Kidney tubule cell (primary cell): ENCODE results near the gene SPHK2.
"Not testable (repeated sequence)": the region's sequence is repeated elsewhere in the genome, so short reads cannot be mapped to it uniquely, and the experiment has no call there.

Source experiments
- DNase-seq: peaks from one replicate; pipeline ENCODE4 v3.0.0-alpha.2; 2018; ENCODE audit warnings: low spot score

The SPHK2 gene

DNA sequence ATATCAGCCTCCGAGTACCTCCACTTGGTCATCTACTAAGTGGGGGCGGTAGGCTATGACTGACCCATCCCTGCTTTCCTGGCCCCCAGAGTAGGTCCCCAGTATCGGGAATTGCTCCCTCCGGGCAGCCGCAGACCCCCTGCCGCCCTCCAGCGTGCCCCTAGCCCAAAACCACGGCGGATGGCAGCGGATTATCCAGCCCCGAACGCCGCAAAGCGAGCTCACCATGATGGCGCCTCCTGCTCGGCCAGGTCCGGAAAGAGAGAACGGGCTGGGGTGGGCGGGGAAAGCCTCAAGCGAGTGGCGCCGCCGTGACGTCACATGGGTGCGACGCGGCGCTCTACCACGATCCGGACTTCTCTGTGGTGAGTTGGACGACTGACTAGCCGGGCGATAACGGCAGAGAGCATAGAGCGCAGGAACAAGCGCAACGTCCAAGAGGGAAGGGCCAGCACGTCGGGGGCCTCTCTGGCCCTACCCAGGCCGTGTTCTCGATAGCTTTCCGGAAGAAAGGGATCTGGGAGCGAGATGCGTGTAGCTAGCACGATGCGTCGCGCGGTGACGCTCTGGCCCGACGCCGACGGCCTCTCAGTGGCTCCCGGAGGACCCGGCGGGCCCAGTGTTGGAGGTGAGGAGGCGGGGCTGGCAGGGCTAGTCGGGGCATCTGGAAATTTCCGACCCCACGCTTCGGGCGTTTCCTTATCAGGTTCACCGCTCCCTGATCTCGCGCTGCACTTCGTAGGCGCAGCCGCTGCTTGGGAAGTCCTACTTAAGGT lies at the start of gene SPHK2, which contains the start of gene RPL18:
SPHK2 (plus strand) TSS at position 591 of the 776 bp plus-strand sequence. CDS start 1,009 bp downstream, outside the sequence.
RPL18 (minus strand) TSS at position 263 of the 776 bp plus-strand sequence; CDS start at position 228, 35 bp downstream.
- DNase-seq, result peak; percentile 100

DNA sequence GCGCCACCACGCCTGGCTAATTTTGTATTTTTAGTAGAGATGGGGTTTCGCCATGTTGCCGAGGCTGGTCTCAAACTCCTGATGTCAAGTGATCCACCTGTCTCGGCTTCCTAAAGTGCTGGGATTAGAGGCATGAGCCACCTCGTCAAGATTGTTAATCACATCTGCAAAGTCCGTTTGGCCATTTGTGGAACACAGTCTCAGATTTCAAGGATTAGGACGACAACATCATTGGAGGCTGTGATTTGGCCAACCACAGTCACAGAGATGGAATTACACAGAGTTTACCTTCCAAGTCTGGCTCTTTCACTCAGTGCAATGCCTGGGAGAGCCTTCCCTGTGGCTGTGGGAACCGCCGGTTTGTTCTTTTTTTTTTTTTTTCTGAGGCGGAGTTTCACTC lies 49.5 kb upstream of the SPHK2 start:
- no peak for DNase-seq

- no peak for DNase-seq
Observed at GRCh38 chr19:48571378-48572162, 47.7 kb upstream of the SPHK2 start.

GRCh38 chr19:48573163-48573505 lies 46.2 kb upstream of the SPHK2 start:
- DNase-seq, result peak; percentile 34

- DNase-seq, result no peak
Observed at GRCh38 chr19:48575931-48576622, 43.2 kb upstream of the SPHK2 start.

GRCh38 chr19:48577908-48578307 lies 41.4 kb upstream of the SPHK2 start:
- not testable (repeated sequence) for DNase-seq

DNA sequence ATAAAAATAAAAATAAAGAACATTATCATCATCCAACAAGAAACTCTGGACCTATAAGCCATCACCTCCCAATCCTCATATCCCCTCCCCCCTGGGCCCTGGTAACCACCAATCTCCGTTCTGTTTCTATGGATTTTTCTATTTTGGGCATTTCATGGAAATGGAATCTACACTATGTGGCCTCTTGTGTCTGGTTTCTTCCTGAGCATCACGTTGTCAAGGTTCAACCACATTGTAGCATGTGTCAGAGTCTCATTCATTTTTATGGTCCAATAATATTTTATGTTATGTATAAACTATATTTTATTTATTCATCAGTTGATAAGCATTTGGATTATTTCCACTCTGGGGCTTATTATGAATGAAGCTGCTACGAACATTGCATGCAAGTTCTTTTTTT lies 40.4 kb upstream of the SPHK2 start:
- DNase-seq, result no peak

GRCh38 chr19:48582168-48582567 lies 37.1 kb upstream of the SPHK2 start:
- DNase-seq, result no peak

- no peak for DNase-seq
Observed at GRCh38 chr19:48587387-48587786, 31.9 kb upstream of the SPHK2 start.

DNA sequence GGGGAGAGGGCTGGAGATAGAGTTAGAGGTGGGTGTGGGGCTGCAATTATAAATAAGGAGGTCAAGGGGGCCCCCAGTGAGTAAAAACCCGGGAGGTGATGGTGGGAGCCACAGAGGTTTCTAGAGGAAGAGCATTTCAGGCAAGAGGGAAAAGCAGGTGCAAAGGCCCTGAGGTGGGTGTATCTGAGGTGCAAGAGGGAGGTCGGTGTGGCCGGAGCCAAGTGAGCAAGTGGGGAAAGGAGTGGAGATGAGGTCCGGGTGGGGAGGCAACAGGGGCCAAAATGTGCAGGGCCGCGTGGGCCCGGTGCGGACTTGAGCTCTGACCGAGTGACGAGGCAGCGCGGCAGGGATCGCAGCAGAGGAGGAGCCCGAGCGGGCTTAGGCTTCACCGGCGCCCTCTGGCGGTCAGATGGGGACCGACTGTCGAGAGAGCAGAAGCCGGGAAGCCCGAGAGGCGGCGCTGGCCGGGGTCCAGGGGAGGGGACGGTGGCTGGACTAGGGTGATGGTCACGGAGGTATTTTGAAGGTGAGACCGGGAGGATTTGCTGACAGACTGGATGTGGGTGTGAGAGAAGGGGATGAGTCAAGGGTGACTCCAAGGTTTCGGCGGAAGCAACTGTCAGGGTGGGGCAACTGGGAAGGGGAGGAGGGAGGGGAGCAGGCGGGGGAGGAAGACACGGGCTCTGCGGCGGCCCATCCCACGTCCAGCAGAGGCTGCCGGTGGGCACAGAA lies 30.5 kb upstream of the SPHK2 start:
- peak; percentile 98 for DNase-seq

DNA sequence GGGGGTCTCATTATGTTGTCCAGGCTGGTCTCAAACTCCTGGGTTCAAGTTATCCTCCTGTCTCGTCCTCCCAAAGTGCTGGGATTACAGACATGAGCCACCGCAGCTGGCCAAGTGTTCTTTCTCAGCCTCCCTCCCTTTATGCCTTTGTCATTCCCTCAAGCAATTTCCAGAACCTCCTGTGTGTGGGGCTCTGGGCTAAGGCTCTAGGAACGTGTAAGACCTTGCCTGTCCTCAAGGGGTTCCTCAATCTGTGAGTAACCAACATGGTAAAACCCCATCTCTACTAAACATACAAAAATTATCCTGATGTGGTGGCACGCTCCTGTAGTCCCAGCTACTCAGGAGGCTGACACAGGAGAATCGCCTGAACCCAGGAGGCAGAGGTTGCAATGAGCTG lies 28.3 kb upstream of the SPHK2 start:
- peak; percentile 23 for DNase-seq

DNA sequence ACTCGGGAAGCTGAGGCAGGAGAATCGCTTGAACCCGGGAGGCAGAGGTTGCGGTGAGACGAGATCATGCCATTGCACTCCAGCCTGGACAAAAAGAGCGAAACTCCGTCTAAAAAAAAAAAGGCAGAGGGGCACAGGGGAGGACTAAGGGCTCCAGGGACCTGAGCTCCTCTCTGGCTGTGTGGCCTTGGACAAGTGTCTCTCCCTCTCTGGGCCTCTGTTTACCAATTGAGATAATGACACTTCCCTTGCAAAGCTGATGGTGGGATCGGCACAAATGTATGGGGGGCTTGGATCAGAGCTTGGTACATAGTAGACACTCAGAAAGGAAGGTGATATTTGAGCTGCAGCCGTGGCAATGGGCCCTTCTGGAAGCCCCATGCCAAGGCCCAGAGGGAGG lies 24.1 kb upstream of the SPHK2 start:
- DNase-seq, result no peak

DNA sequence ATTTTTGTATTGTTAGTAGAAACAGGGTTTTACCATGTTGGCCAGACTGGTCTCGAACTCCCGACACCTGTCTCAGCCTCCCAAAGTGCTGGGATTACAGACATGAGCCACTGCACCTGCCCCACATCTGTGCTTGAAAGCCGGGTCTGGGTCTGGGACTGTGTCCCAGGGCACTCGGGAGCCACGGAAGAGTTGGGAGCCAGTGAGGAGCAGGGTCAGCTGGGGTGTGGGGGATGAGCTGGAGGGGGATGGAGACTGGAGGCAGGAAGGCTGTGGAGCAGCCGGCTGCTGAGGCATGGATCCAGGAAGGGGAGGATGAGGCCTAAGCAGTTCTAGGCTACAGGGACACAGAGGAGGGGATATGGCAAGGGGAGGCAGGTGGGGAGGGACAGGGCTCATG lies 23.5 kb upstream of the SPHK2 start:
- DNase-seq, result no peak

DNA sequence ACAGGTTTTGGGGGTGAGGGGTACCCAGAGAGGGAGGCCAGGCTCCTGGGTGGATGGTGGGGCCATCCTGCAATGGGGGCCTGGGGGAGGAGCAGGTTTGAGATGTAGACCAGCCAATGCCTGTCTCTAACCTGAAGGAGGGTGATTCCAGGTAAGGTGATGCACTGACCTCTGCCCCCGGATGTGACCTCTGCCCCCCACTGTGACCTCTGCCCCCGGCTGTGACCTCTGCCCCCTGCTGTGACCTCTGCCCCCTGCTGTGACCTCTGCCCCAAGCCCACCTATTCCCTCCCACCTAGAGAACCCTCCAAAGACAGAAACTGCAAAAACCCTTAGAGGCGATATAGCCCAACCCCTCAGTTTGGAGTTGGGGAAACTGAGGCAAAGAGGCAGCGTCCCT lies 23.1 kb upstream of the SPHK2 start:
- DNase-seq, result no peak

DNA sequence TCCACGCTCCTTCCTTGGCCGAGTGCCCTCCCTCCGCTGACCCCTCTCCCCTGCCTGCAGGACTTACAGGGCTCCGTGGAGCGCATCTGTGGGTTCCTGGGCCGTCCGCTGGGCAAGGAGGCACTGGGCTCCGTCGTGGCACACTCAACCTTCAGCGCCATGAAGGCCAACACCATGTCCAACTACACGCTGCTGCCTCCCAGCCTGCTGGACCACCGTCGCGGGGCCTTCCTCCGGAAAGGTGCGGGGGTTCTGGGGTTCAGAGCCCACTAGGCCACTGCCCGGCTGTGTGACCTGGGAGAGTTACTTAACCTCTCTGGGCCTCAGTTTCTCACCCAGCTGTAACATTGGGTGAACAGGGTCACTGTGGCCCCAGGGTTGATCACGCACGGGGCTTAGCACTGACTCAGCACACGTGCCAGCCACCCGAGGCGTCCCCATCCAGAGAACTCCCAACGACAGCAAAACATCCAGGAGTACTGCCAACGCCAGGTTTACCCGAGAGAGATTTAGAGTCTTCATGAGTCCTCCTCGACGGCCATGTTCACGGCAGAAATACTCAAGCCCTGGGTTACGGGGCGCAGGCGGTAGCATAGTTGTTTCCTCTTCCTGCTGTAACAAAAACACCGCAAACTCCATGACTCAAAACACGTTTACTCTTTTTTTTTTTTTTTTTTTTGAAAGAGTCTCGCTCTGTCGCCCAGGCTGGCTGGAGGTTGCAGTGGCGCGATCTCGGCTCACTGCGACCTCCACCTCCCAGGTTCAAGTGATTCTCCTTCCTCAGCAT lies 22.4 kb upstream of the SPHK2 start:
- DNase-seq, result peak; percentile 38

DNA sequence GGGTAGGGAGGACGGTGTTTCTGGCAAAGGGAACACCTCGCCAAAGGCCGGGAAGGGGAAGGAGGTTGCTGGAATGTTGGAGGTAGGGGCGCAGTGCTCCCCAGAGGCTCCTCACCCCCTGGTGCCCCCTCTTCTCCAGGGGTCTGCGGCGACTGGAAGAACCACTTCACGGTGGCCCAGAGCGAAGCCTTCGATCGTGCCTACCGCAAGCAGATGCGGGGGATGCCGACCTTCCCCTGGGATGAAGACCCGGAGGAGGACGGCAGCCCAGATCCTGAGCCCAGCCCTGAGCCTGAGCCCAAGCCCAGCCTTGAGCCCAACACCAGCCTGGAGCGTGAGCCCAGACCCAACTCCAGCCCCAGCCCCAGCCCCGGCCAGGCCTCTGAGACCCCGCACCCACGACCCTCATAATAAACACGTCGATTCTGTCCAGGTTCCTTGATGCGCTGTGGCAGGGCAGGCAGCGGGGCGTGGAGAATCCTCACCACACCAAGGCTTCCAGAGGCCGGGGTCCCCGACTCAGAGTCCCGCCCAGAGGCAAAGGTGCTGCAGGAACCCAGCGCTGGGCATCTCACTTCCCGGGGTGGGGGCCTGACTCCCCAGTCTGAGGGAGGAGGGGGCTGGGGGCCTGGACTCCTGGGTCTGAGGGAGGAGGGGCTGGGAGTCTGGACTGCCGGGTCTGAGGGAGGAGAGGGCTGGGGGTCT lies 20.2 kb upstream of the SPHK2 start:
- DNase-seq, result no peak

DNA sequence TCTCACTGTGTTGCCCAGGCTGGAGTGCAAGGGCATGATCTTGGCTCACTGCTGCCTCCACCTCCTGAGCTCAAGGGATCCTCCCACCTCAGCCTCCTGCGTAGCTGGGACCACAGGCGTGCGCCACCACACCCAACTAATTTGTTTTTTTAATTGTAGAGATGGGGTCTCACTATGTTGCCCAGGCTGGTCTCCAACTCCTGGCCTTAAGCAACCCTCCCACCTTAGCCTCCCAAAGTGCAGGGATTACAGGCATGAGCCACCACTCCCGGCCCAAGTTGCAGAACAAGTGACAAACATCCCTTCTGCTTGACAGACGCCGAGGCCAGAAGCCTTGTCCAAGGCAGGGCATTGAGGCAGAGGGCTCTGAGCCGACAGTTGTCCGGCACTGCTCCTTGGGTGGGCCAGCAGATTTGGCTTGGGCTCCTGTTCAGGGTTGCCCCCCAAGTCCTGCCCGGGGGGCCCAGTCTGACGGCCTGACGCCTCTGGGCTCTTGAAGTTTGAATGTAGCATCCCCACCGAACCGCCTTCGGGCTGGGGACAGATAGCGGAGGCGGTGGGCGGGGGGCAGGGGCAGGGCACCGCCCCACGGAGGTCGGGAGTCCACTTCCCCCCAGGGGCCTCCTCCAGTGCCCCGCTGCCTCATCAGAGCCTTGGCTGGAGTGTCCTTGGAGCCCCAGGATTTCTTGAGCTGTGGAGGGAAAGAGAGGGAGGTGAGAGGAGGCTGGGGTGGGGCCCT lies 18.5 kb upstream of the SPHK2 start:
- no peak for DNase-seq

DNA sequence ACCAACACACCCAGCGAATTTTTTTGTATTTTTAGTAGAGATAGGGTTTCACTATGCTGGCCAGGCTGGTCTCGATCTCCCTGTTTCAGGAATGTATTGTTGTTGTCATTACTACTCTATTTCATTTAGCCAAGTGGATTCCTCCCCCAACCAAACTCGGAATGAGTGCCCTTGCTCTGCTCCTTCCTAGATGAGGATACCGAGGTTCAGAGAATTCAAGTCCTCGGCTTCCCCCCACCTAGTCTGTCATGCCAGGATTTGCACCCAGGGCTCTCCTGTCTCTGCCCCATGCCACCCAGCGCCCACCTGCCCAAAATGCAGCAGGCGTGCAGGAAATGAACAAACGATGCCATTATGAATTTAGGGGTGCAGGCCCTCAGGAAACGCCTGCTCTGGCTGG lies 16.3 kb upstream of the SPHK2 start:
- no peak for DNase-seq

DNA sequence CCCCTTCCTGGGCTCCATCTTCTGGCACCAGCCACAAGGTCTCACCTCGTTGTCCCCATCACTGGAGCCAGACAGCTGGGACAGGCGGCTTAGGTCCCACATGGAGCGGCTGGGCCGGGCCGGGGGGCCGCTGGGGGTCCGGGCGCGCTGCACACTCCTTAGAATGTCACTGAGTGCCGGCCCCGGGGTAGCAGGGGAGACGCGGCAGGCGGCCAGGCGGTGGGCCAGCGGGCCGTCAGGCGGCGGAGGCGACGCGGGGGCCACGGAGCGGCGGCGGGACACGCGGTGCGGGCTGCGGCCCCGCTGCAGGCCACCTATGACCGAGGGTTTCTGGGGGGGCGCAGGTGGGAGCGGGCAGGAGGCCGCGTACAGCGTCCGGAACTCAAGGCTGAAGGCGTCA lies 15.9 kb upstream of the SPHK2 start:
- DNase-seq, result no peak

- DNase-seq, result no peak
Observed at GRCh38 chr19:48603850-48604249, 15.5 kb upstream of the SPHK2 start.
